Esophagus (tissue), 2 donors: Measurements from ENCODE around the gene PRKAA1. TPM values are rescaled to one million over a fixed set of nuclear protein-coding genes. Genes with fewer than 3 reads are reported as not detected.

Source experiments
- H3K27ac ChIP-seq, 2 donors: one replicate each; pipeline ENCODE4 v1.5.1; 2013; ENCODE audit warnings: low read depth in 2 of 2, mild to moderate bottlenecking in 2 of 2, inconsistent platforms in 1 of 2, low read length in 1 of 2, moderate library complexity in 1 of 2
- H3K27me3 ChIP-seq, 2 donors: one replicate each; pipeline ENCODE4 v1.6.1; 2013; ENCODE audit warnings: low read length in 2 of 2, control low read depth in 1 of 2, mild to moderate bottlenecking in 1 of 2; ENCODE audit not compliant: insufficient read depth in 2 of 2, control insufficient read depth in 1 of 2
- H3K36me3 ChIP-seq, 2 donors: one replicate each; pipeline ENCODE4 v1.6.1; 2013; ENCODE audit warnings: low read length in 1 of 2; ENCODE audit not compliant: control insufficient read depth in 2 of 2, insufficient read depth in 2 of 2
- H3K4me1 ChIP-seq, 2 donors: one replicate each; pipeline ENCODE4 v1.6.1; 2013; ENCODE audit warnings: low read length in 1 of 2; ENCODE audit not compliant: control insufficient read depth in 2 of 2, insufficient read depth in 2 of 2
- H3K4me3 ChIP-seq, 2 donors: one replicate each; pipeline ENCODE4 v1.5.1; 2013; ENCODE audit warnings: low read length in 2 of 2, mild to moderate bottlenecking in 2 of 2, low read depth in 1 of 2, moderate library complexity in 1 of 2
- H3K9me3 ChIP-seq, 2 donors: one replicate each; pipeline ENCODE4 v1.6.1; 2013; ENCODE audit warnings: mild to moderate bottlenecking in 2 of 2, low read depth in 1 of 2, low read length in 1 of 2, moderate library complexity in 1 of 2; ENCODE audit not compliant: control insufficient read depth in 2 of 2, insufficient read depth in 1 of 2
- WGBS, 2 donors: extraction: QIAGEN DNeasy Blood & Tissue Kit; methylation state at CpG; one replicate each; pipeline ENCODE4 v1.1.7; 2013; 5-methylcytosine and 5-hydroxymethylcytosine counted together
- polyA plus RNA-seq, 2 donors: library from polyadenylated mRNA; stranded (reverse); fragments of 200-250 nt; gene quantifications; one replicate each; pipeline ENCODE4 v1.2.3, GENCODE V29; 2013
- donor health status: healthy with polysubstance abuse.
- donor health status: Bipolar disorder and iron deficiency.

The PRKAA1 gene
- polyA plus RNA-seq, 2 donors: 13.6 to 15.7 TPM

GRCh38 chr5:40774623-40775022, 23.6 kb downstream of the PRKAA1 start:
- no peaks in the 10 kb centered on the region for H3K9me3 ChIP-seq
- H3K36me3 ChIP-seq: peaks cover 0 to 5% of the 10 kb centered on the region in 2 donors
- H3K4me3 ChIP-seq: no peak overlapping the region
- H3K27ac ChIP-seq: no peak overlapping the region
- H3K27me3 ChIP-seq: no peaks in the 10 kb centered on the region
- no peaks in the 10 kb centered on the region for H3K4me1 ChIP-seq
- WGBS, 2 donors: 69 to 80% methylated on average over 1 of the region's 1 CpG

DNA sequence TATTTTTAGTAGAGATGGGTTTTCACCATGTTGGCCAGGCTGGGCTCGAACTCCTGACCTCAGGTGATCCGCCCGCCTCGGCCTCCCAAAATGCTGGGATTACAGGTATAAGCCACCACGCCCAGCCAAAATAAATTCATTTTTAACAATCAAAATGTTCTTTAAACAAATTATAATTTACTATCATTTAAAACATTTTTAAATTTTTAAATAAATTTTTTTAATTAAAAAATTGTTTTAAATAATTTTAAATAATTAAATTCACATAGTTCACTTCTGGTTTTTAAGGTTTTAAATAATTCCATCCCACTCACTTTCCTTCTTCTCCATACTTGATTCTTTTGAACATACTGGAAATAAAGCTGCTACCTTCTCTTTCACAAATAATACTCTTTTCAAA, 27.4 kb downstream of the PRKAA1 start:
- Histone ChIP-seq H3K27me3 (no peaks in the 10 kb centered on the region), H3K9me3 (no peaks in the 10 kb centered on the region), H3K27ac (no peak overlapping the region), H3K36me3 (peaks cover 3 to 8% of the 10 kb centered on the region in 2 donors), H3K4me1 (no peaks in the 10 kb centered on the region), H3K4me3 (no peak overlapping the region)
- WGBS, 2 donors: 91 to 99% methylated on average over 5 of the region's 5 CpGs

DNA sequence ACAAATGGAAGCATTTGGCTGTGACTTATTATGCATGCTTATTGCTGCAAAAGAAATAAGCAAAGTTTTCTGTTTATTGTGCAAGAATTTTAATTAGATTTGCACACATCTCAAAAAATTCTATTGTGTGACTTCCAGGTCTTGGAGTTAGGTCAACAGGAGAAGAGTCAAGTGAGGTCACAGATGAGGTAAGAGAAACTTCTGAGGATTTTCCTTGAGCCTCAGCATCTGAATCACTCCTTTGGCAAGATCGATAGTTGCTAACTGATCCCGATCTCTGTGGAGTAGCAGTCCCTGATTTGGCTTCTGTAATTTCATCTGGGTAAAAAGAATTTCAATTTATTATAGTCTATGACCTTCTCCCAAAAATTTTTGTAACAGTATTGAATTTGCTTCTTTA, 35.5 kb downstream of the PRKAA1 start:
- WGBS, 2 donors: 81 to 83% methylated on average over 2 of the region's 2 CpGs
- no peaks in the 10 kb centered on the region for H3K9me3 ChIP-seq
- peaks cover 5 to 7% of the 10 kb centered on the region in 2 donors for H3K36me3 ChIP-seq

GRCh38 chr5:40757400-40757799, 40.8 kb downstream of the PRKAA1 start:
- WGBS, 2 donors: 94% methylated on average over 2 of the region's 2 CpGs
- H3K4me1 ChIP-seq: no peaks in the 10 kb centered on the region

More for the DNA sequence above, 35.5 kb downstream of the PRKAA1 start:
- no peaks in the 10 kb centered on the region for H3K27me3 ChIP-seq
- no peaks in the 10 kb centered on the region for H3K4me1 ChIP-seq
- no peak overlapping the region for H3K27ac ChIP-seq
- no peak overlapping the region for H3K4me3 ChIP-seq

DNA sequence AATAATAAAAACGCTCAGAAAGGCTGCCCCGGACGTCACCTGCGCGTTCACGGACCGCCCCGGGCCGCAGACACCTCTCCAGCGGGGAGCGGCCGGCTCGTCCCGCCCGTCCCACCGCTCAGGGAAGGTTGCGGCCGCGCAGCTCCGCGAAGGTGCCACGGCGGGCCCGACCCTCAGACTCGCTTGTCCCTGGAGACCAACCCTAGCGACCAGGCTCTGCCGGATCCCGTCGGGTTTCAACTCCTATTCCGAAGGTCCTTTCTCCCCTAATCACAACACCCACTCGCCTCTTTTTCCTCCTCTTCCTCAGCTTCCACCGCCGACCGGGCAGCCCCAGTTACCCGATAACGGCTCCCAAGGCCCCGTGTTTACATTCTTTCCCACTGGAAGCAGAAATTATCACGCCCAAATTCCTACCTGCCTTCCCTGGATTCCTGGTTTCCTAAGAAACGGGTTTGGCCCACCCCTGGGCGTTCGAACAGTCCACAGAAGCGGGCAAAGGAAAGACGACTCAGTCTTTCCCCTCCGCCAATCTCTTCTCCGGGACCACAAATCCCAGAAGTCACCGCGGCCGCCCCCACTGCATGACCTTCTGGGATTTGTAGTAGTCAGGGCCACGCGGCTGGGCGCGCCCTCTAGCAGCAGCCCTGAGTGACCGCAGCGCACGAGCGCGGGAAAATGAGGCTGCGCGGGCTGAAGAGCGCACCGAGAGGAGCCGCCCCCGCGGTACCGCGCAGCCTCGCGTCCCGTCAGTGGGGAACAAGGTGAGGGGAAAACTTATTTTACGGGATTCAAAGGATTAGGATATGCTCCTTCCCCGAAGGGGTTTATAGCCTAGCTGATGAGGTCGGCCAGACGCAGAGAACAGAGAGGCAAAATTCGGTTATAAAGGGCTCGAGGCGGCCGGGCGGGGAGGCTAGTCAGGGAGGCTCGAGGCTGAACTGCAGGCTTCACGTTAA, 42.5 kb downstream of the PRKAA1 start, which contains the start of gene TTC33:
TTC33 (minus strand) TSS at position 555 of the 959 bp plus-strand sequence. CDS start 8,943 bp downstream, outside the sequence.
- no peaks in the 10 kb centered on the region for H3K27me3 ChIP-seq
- H3K4me1 ChIP-seq: no peaks in the 10 kb centered on the region
- WGBS, 2 donors: 4 to 5% methylated on average over 80 of the region's 80 CpGs
- H3K36me3 ChIP-seq: no peaks in the 10 kb centered on the region
- peak within 1 kb of the TSS; percentile 90 to 99 for H3K4me3 ChIP-seq
- peak within 1 kb of the TSS; percentile 96 to 97 for H3K27ac ChIP-seq
- H3K9me3 ChIP-seq: no peaks in the 10 kb centered on the region

More at GRCh38 chr5:40757400-40757799, 40.8 kb downstream of the PRKAA1 start:
- H3K36me3 ChIP-seq: no peaks in the 10 kb centered on the region
- no peaks in the 10 kb centered on the region for H3K27me3 ChIP-seq
- no peak overlapping the region for H3K4me3 ChIP-seq
- no peak overlapping the region for H3K27ac ChIP-seq
- H3K9me3 ChIP-seq: no peaks in the 10 kb centered on the region

DNA sequence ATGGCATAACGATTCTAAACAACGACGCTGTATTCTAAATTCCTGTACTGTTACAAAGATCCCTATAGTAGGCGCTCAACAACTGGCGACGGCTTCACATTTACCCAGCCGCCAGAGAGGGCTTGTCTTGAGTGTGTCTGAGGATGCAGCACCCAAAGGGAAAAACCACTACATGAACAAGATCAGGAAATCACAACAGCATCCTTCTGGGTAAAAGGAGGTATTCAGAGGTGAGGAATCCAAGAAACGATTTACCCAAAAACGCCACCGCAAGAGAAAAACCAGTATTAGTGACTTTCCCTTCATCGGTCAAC, 43.1 kb downstream of the PRKAA1 start:
- WGBS, 2 donors: 0 to 1% methylated on average over 11 of the region's 11 CpGs
- Histone ChIP-seq H3K27ac (peak overlapping the region; percentile 96 to 97), H3K4me3 (peak overlapping the region; percentile 90 to 99), H3K36me3 (no peaks in the 10 kb centered on the region), H3K4me1 (no peaks in the 10 kb centered on the region), H3K9me3 (no peaks in the 10 kb centered on the region), H3K27me3 (no peaks in the 10 kb centered on the region)

- Histone ChIP-seq H3K4me1 (no peaks in the 10 kb centered on the region), H3K4me3 (peak overlapping the region in 1 of 2 donors; percentile 99), H3K27ac (peak overlapping the region in 1 of 2 donors; percentile 97), H3K36me3 (no peaks in the 10 kb centered on the region), H3K9me3 (no peaks in the 10 kb centered on the region), H3K27me3 (no peaks in the 10 kb centered on the region)
- 12 to 13% methylated on average over 6 of the region's 6 CpGs for WGBS, 2 donors
Observed at GRCh38 chr5:40754381-40755092, 43.6 kb downstream of the PRKAA1 start.

GRCh38 chr5:40746703-40747102, 51.5 kb downstream of the PRKAA1 start:
- H3K4me1 ChIP-seq: no peaks in the 10 kb centered on the region
- WGBS, 2 donors: 37 to 41% methylated on average over 4 of the region's 4 CpGs
- H3K36me3 ChIP-seq: no peaks in the 10 kb centered on the region
- no peak overlapping the region for H3K4me3 ChIP-seq
- no peaks in the 10 kb centered on the region for H3K27me3 ChIP-seq
- H3K9me3 ChIP-seq: no peaks in the 10 kb centered on the region
- H3K27ac ChIP-seq: no peak overlapping the region

- Histone ChIP-seq H3K27me3 (no peaks in the 10 kb centered on the region), H3K4me3 (no peak overlapping the region), H3K27ac (no peak overlapping the region), H3K9me3 (no peaks in the 10 kb centered on the region), H3K4me1 (no peaks in the 10 kb centered on the region), H3K36me3 (peaks cover 0 to 2% of the 10 kb centered on the region in 2 donors)
- WGBS, 2 donors: 87 to 88% methylated on average over 2 of the region's 2 CpGs
Observed at GRCh38 chr5:40743771-40744170, 54.4 kb downstream of the PRKAA1 start.
